GM06990 (cell line): Measurements from ENCODE around the gene RIPOR3.

Experiments
- DNase-seq: peaks from one replicate; pipeline ENCODE4 v3.0.0-alpha.2; 2011; ENCODE audit not compliant: insufficient read length; ENCODE audit errors: extremely low read depth
- H3K27me3 ChIP-seq: replicated peaks from 2 replicates; pipeline ENCODE4 v1.6.0; 2011; ENCODE audit warnings: low read length; ENCODE audit not compliant: control insufficient read depth, insufficient read depth
- H3K36me3 ChIP-seq: 2 replicates; pipeline ENCODE4 v1.5.1; 2011; ENCODE audit warnings: low read length; ENCODE audit not compliant: control insufficient read depth, insufficient read depth
- H3K4me3 ChIP-seq: replicated peaks from 2 replicates; pipeline ENCODE4 v1.5.1; 2011; ENCODE audit warnings: low read depth, mild to moderate bottlenecking, control low read depth, low read length
- CTCF ChIP-seq: IDR thresholded peaks from 2 replicates; pipeline ENCODE4 v1.5.1; 2011; ENCODE audit warnings: low read length, control low read depth, mild to moderate bottlenecking, inconsistent platforms; ENCODE audit not compliant: insufficient read depth, poor library complexity, severe bottlenecking

Gene RIPOR3

GRCh38 chr20:50565383-50565782, 126.0 kb downstream of the RIPOR3 start:
- no peak for DNase-seq
- Histone ChIP-seq H3K27me3 (no peaks in the 10 kb centered on the region), H3K4me3 (no peak overlapping the region), H3K36me3 (peaks cover 43% of the 10 kb centered on the region)
- no peak for TF ChIP-seq CTCF

GRCh38 chr20:50563133-50563944, 128.0 kb downstream of the RIPOR3 start:
- Histone ChIP-seq H3K4me3 (no peak overlapping the region), H3K36me3 (peaks cover 37% of the 10 kb centered on the region), H3K27me3 (no peaks in the 10 kb centered on the region)
- TF ChIP-seq CTCF = no peak
- no peak for DNase-seq

- Histone ChIP-seq H3K4me3 (no peak overlapping the region), H3K27me3 (no peaks in the 10 kb centered on the region), H3K36me3 (peaks cover 32% of the 10 kb centered on the region)
- TF ChIP-seq CTCF = no peak
- no peak for DNase-seq
Observed at GRCh38 chr20:50562262-50562701, 129.1 kb downstream of the RIPOR3 start.

GRCh38 chr20:50561379-50562078, 129.8 kb downstream of the RIPOR3 start:
- Histone ChIP-seq H3K27me3 (no peaks in the 10 kb centered on the region), H3K36me3 (peaks cover 27% of the 10 kb centered on the region), H3K4me3 (no peak overlapping the region)
- peak; percentile 59 for DNase-seq
- no peak for TF ChIP-seq CTCF

DNA sequence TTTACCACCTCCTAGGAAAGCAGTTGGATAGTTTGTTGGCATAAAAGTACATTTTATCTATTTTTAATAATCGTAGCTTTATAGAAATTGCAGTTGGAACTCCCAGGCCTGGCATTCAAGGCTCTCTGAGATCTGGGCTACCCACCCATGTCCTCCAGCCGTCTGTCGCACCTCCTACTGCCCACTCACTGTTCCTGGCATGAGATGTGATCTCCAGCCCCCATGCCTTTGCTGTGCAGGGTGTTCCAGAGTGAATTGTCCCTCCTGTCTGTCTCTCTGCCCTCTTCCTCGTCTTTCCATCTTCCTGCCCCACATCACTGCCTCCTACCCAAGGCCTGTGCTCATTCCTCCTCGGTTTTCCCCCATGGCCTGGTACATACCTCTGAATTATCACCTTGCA, 130.5 kb downstream of the RIPOR3 start:
- no peak for DNase-seq
- Histone ChIP-seq H3K4me3 (no peak overlapping the region), H3K36me3 (peaks cover 21% of the 10 kb centered on the region), H3K27me3 (no peaks in the 10 kb centered on the region)
- TF ChIP-seq CTCF = no peak
